ENCODE measurements around the gene UBE4A. TPM values are rescaled to one million over a fixed set of nuclear protein-coding genes. Genes with fewer than 3 reads are reported as not detected.
A peak's percentile ranks its signal among the peaks of the same experiment; 100 is the strongest.

UBE4A gene
- total RNA-seq, 2 donors from 2014 or later, result 45.6 to 46.0 TPM

GRCh38 chr11:118437208-118438125 lies 78.1 kb downstream of the UBE4A start:
- Mint-ChIP-seq H3K27ac (peak overlapping the region; percentile 52), H3K36me3 (ENCODE audit: insufficient read depth in 2 of 2) (peaks cover 4 to 11% of the 10 kb centered on the region in 2 donors), H3K27me3 (ENCODE audit: low read depth) (no peaks in the 10 kb centered on the region), H3K9me3 (no peaks in the 10 kb centered on the region), H3K4me3 (peak overlapping the region; percentile 94 to 99), H3K4me1 (ENCODE audit: low read depth) (peaks cover 58% of the 10 kb centered on the region)
- ATAC-seq (replicated peaks in 1 of 2), result no peak
- peak; percentile 54 to 61 for DNase-seq

GRCh38 chr11:118438314-118438931 lies 79.0 kb downstream of the UBE4A start:
- H3K4me1 Mint-ChIP-seq (ENCODE audit: low read depth), result peaks cover 67% of the 10 kb centered on the region

GRCh38 chr11:118439646-118440045 lies 80.2 kb downstream of the UBE4A start:
- Mint-ChIP-seq H3K36me3 (ENCODE audit: insufficient read depth in 2 of 2) (peaks cover 4 to 11% of the 10 kb centered on the region in 2 donors), H3K27ac (peak overlapping the region; percentile 52), H3K27me3 (ENCODE audit: low read depth) (no peaks in the 10 kb centered on the region), H3K9me3 (no peaks in the 10 kb centered on the region), H3K4me3 (peak overlapping the region; percentile 94 to 99), H3K4me1 (ENCODE audit: low read depth) (peaks cover 69% of the 10 kb centered on the region)
- ATAC-seq (replicated peaks in 1 of 2) (peak; percentile 25 to 39), DNase-seq (peak; percentile 11 to 23)

More at GRCh38 chr11:118438314-118438931, 79.0 kb downstream of the UBE4A start:
- Mint-ChIP-seq H3K36me3 (ENCODE audit: insufficient read depth in 2 of 2) (peaks cover 4 to 11% of the 10 kb centered on the region in 2 donors), H3K9me3 (no peaks in the 10 kb centered on the region), H3K27ac (peak overlapping the region; percentile 52), H3K27me3 (ENCODE audit: low read depth) (no peaks in the 10 kb centered on the region), H3K4me3 (peak overlapping the region; percentile 94 to 99)
- DNase-seq (peak; percentile 53 to 62), ATAC-seq (replicated peaks in 1 of 2) (no peak)

GRCh38 chr11:118441770-118442275 lies 82.4 kb downstream of the UBE4A start:
- ATAC-seq (replicated peaks in 1 of 2) (peak in 1 of 2 donors; percentile 16), DNase-seq (peak; percentile 8 to 19)
- H3K27ac Mint-ChIP-seq, result peak overlapping the region; percentile 16
- no peaks in the 10 kb centered on the region for H3K9me3 Mint-ChIP-seq
- H3K4me1 Mint-ChIP-seq (ENCODE audit: low read depth), result peaks cover 82% of the 10 kb centered on the region
- peaks cover 7 to 18% of the 10 kb centered on the region in 2 donors for H3K36me3 Mint-ChIP-seq (ENCODE audit: insufficient read depth in 2 of 2)
- peak overlapping the region; percentile 71 to 94 for H3K4me3 Mint-ChIP-seq
- H3K27me3 Mint-ChIP-seq (ENCODE audit: low read depth), result no peaks in the 10 kb centered on the region

GRCh38 chr11:118442301-118442700 lies 82.9 kb downstream of the UBE4A start:
- H3K4me1 Mint-ChIP-seq (ENCODE audit: low read depth), result peaks cover 87% of the 10 kb centered on the region
- H3K27ac Mint-ChIP-seq, result peak overlapping the region; percentile 16
- no peak for DNase-seq
- no peaks in the 10 kb centered on the region for H3K27me3 Mint-ChIP-seq (ENCODE audit: low read depth)
- peaks cover 6 to 21% of the 10 kb centered on the region in 2 donors for H3K36me3 Mint-ChIP-seq (ENCODE audit: insufficient read depth in 2 of 2)
- peak in 1 of 2 donors; percentile 6 for ATAC-seq (replicated peaks in 1 of 2)
- no peaks in the 10 kb centered on the region for H3K9me3 Mint-ChIP-seq
- peak overlapping the region; percentile 71 to 94 for H3K4me3 Mint-ChIP-seq

GRCh38 chr11:118442908-118443589 lies 83.6 kb downstream of the UBE4A start:
- Mint-ChIP-seq H3K36me3 (ENCODE audit: insufficient read depth in 2 of 2) (peaks cover 4 to 22% of the 10 kb centered on the region in 2 donors), H3K4me1 (ENCODE audit: low read depth) (peaks cover 94% of the 10 kb centered on the region), H3K27me3 (ENCODE audit: low read depth) (no peaks in the 10 kb centered on the region), H3K27ac (peak overlapping the region; percentile 16), H3K4me3 (peak overlapping the region; percentile 71 to 94), H3K9me3 (no peaks in the 10 kb centered on the region)
- ATAC-seq (replicated peaks in 1 of 2), result peak; percentile 0 to 6
- DNase-seq, result no peak

GRCh38 chr11:118443590-118444218 lies 84.3 kb downstream of the UBE4A start:
- H3K4me3 Mint-ChIP-seq, result peak overlapping the region; percentile 71 to 94
- H3K4me1 Mint-ChIP-seq (ENCODE audit: low read depth), result peaks cover 100% of the 10 kb centered on the region
- DNase-seq (peak in 1 of 2 donors; percentile 22), ATAC-seq (replicated peaks in 1 of 2) (peak; percentile 67 to 68)
- H3K36me3 Mint-ChIP-seq (ENCODE audit: insufficient read depth in 2 of 2), result peaks cover 4 to 22% of the 10 kb centered on the region in 2 donors
- peak overlapping the region; percentile 16 for H3K27ac Mint-ChIP-seq
- H3K27me3 Mint-ChIP-seq (ENCODE audit: low read depth), result no peaks in the 10 kb centered on the region
- H3K9me3 Mint-ChIP-seq, result no peaks in the 10 kb centered on the region

- peaks cover 5 to 22% of the 10 kb centered on the region in 2 donors for H3K36me3 Mint-ChIP-seq (ENCODE audit: insufficient read depth in 2 of 2)
- H3K9me3 Mint-ChIP-seq, result no peaks in the 10 kb centered on the region
- H3K4me1 Mint-ChIP-seq (ENCODE audit: low read depth), result peaks cover 74% of the 10 kb centered on the region
- H3K27me3 Mint-ChIP-seq (ENCODE audit: low read depth), result no peaks in the 10 kb centered on the region
- DNase-seq, result no peak
- ATAC-seq (replicated peaks in 1 of 2), result no peak
- H3K4me3 Mint-ChIP-seq, result peak overlapping the region in 1 of 2 donors; percentile 67
- peak overlapping the region; percentile 43 for H3K27ac Mint-ChIP-seq
These were observed 88.0 kb downstream of the UBE4A start for GRCh38 chr11:118447423-118447822.

- DNase-seq (peak; percentile 8 to 14), ATAC-seq (replicated peaks in 1 of 2) (peak; percentile 72 to 80)
- Mint-ChIP-seq H3K36me3 (ENCODE audit: insufficient read depth in 2 of 2) (peaks cover 6 to 26% of the 10 kb centered on the region in 2 donors), H3K27me3 (ENCODE audit: low read depth) (no peaks in the 10 kb centered on the region), H3K4me3 (peak overlapping the region; percentile 17 to 73), H3K9me3 (no peaks in the 10 kb centered on the region), H3K4me1 (ENCODE audit: low read depth) (peaks cover 73% of the 10 kb centered on the region), H3K27ac (peak overlapping the region; percentile 66)
These were observed 88.9 kb downstream of the UBE4A start for GRCh38 chr11:118448294-118448693.

Other genes with a start within 250 kb of the UBE4A start
- under 1 TPM; 0.46 to 0.53 TPM for gene SCN4B, start 206.8 kb upstream of the UBE4A start, total RNA-seq
- not detected for gene SCN2B, start 183.0 kb upstream of the UBE4A start, total RNA-seq
- 100 to 1,000 TPM; 272 to 369 TPM for gene JAML, start 134.6 kb upstream of the UBE4A start, total RNA-seq
- 10 to 100 TPM; 71.3 to 76.3 TPM for gene MPZL3, start 107.2 kb upstream of the UBE4A start, total RNA-seq
- gene MPZL2, start 95.3 kb upstream of the UBE4A start, total RNA-seq, result 10 to 100 TPM; 10.1 to 12.9 TPM
- 100 to 1,000 TPM; 404 to 419 TPM for gene CD3E, start 54.9 kb upstream of the UBE4A start, total RNA-seq
- gene CD3D, start 16.9 kb upstream of the UBE4A start, total RNA-seq, result 100 to 1,000 TPM; 245 to 250 TPM
- gene CD3G, start 15.3 kb upstream of the UBE4A start, total RNA-seq, result 100 to 1,000 TPM; 125 to 128 TPM
- gene ATP5MG, start 42.0 kb downstream of the UBE4A start, total RNA-seq, result 100 to 1,000 TPM; 176 to 225 TPM
- 100 to 1,000 TPM; 106 to 124 TPM for gene KMT2A, start 76.9 kb downstream of the UBE4A start, total RNA-seq
- gene TTC36, start 167.9 kb downstream of the UBE4A start, total RNA-seq, result 1 to 10 TPM in 1 of 2 donors, under 1 TPM in 1; 0.74 to 1.4 TPM
- gene TMEM25, start 171.6 kb downstream of the UBE4A start, total RNA-seq, result 10 to 100 TPM; 18.1 to 18.6 TPM
- gene IFT46, start 206.3 kb downstream of the UBE4A start, total RNA-seq, result 10 to 100 TPM; 20.7 to 32.3 TPM
- 100 to 1,000 TPM; 170 to 180 TPM for gene ARCN1, start 212.8 kb downstream of the UBE4A start, total RNA-seq
- gene PHLDB1, start 248.0 kb downstream of the UBE4A start, total RNA-seq, result 1 to 10 TPM; 3.6 to 3.8 TPM

Measured in activated T-cell treated with anti-CD3 and anti-CD28 coated beads, Interleukin-2, amount 50 U/mL, for 72 hours (primary cell).